HG03575 (cell line): ENCODE measurements around the gene SH3BP2.

ENCODE experiments used
- ATAC-seq: cut with Tn5 transposase; IDR thresholded peaks from one replicate; pipeline ENCODE4 v1.9.1; 2021; ENCODE audit not compliant: unreplicated experiment, insufficient number of reproducible peaks, low FRiP score; ENCODE audit errors: extremely low read depth

The SH3BP2 gene

GRCh38 chr4:2842687-2843262 lies 49.9 kb downstream of the SH3BP2 start:
- no peak for ATAC-seq

GRCh38 chr4:2843263-2843940 lies 50.5 kb downstream of the SH3BP2 start, which contains the start of gene ADD1:
TSS of gene ADD1 (plus strand) at chr4:2843844. CDS start at chr4:2875916, 32,072 bp downstream.
- ATAC-seq, result no peak

GRCh38 chr4:2843941-2844584 lies 51.2 kb downstream of the SH3BP2 start:
- ATAC-seq, result no peak

- ATAC-seq, result no peak
Observed at GRCh38 chr4:2846172-2846571, 53.3 kb downstream of the SH3BP2 start.

- ATAC-seq, result no peak
Observed at GRCh38 chr4:2847302-2847871, 54.5 kb downstream of the SH3BP2 start.

- no peak for ATAC-seq
Observed at GRCh38 chr4:2848449-2848848, 55.6 kb downstream of the SH3BP2 start.

- no peak for ATAC-seq
Observed at GRCh38 chr4:2849267-2850152, 56.6 kb downstream of the SH3BP2 start.

- no peak for ATAC-seq
Observed at GRCh38 chr4:2850966-2851798, 58.3 kb downstream of the SH3BP2 start.

- no peak for ATAC-seq
Observed at GRCh38 chr4:2852481-2852921, 59.6 kb downstream of the SH3BP2 start.

- ATAC-seq, result no peak
Observed at GRCh38 chr4:2855584-2855983, 62.7 kb downstream of the SH3BP2 start.

- no peak for ATAC-seq
Observed at GRCh38 chr4:2856266-2856665, 63.4 kb downstream of the SH3BP2 start.

- no peak for ATAC-seq
Observed at GRCh38 chr4:2857349-2857927, 64.6 kb downstream of the SH3BP2 start.

GRCh38 chr4:2858451-2859217 lies 65.7 kb downstream of the SH3BP2 start:
- ATAC-seq, result no peak

- ATAC-seq, result no peak
Observed at GRCh38 chr4:2859514-2859913, 66.6 kb downstream of the SH3BP2 start.

- no peak for ATAC-seq
Observed at GRCh38 chr4:2860391-2861348, 67.8 kb downstream of the SH3BP2 start.
